Body of pancreas (tissue), 4 donors: ENCODE results near the gene PHLDB1.
A peak's percentile ranks its signal among the peaks of the same experiment; 100 is the strongest.

Source experiments
- CTCF ChIP-seq, 7 experiments: fragments of 450-650 bp in 4 of 7; fragments of 200-600 bp in 3 of 7; sonication (generic) in 3 of 7; IDR thresholded peaks; one replicate each; pipeline ENCODE4 v1.5.1; 2016 to 2019; ENCODE audit warnings: antibody characterized with exemption in 7 of 7
- POLR2A ChIP-seq, 3 donors: fragments of 450-650 bp; IDR thresholded peaks; one replicate each; pipeline ENCODE4 v1.6.1; 2016; ENCODE audit warnings: antibody characterized with exemption in 3 of 3, mild to moderate bottlenecking in 2 of 3

GRCh38 chr11:118659314-118659952 lies 52.0 kb downstream of the PHLDB1 start:
- TF ChIP-seq CTCF (IDR thresholded peaks at IDR 0.05) (peak; percentile 96 to 99 (median 97)), POLR2A (IDR thresholded peaks at IDR 0.05) (no peak)
